Thyroid gland (tissue), 4 donors: ENCODE results near the gene AHSG.

Experiments used
- POLR2A ChIP-seq, 2 donors: fragments of 450-650 bp; IDR thresholded peaks; one replicate each; pipeline ENCODE4 v1.6.1; 2017; ENCODE audit warnings: antibody characterized with exemption in 2 of 2, mild to moderate bottlenecking in 2 of 2, moderate library complexity in 1 of 2
- TF ChIP-seq, protein P1 (sequence below), 6 experiments: fragments of 200-600 bp in 3 of 6; fragments of 450-650 bp in 3 of 6; sonication (generic) in 3 of 6; IDR thresholded peaks; one replicate each; pipeline ENCODE4 v1.5.1; 2016 to 2019; ENCODE audit warnings: antibody characterized with exemption in 6 of 6, mild to moderate bottlenecking in 2 of 6, inconsistent platforms in 1 of 6, moderate library complexity in 1 of 6

- TF ChIP-seq, protein P1, sequence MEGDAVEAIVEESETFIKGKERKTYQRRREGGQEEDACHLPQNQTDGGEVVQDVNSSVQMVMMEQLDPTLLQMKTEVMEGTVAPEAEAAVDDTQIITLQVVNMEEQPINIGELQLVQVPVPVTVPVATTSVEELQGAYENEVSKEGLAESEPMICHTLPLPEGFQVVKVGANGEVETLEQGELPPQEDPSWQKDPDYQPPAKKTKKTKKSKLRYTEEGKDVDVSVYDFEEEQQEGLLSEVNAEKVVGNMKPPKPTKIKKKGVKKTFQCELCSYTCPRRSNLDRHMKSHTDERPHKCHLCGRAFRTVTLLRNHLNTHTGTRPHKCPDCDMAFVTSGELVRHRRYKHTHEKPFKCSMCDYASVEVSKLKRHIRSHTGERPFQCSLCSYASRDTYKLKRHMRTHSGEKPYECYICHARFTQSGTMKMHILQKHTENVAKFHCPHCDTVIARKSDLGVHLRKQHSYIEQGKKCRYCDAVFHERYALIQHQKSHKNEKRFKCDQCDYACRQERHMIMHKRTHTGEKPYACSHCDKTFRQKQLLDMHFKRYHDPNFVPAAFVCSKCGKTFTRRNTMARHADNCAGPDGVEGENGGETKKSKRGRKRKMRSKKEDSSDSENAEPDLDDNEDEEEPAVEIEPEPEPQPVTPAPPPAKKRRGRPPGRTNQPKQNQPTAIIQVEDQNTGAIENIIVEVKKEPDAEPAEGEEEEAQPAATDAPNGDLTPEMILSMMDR (IDR thresholded peaks at IDR 0.05) = no peak
- TF ChIP-seq POLR2A (IDR thresholded peaks at IDR 0.05) = no peak
These were observed 18.2 kb downstream of the AHSG start for GRCh38 chr3:186630950-186631641.
